Progenitor cell of endocrine pancreas (in vitro differentiated cells): ENCODE measurements around the gene NDUFS2. TPM values are rescaled to one million over a fixed set of nuclear protein-coding genes. Genes with fewer than 3 reads are reported as not detected.

Experiments
- DNase-seq: peaks from one replicate; pipeline ENCODE4 v3.0.0; 2021; ENCODE audit warnings: low spot score; ENCODE audit not compliant: unreplicated experiment
- H3K27ac Mint-ChIP-seq: 2 replicates; pipeline ENCODE4 v1.8.0; 2021; ENCODE audit warnings: mild to moderate bottlenecking, moderate library complexity, mixed read lengths
- H3K27me3 Mint-ChIP-seq: 2 replicates; pipeline ENCODE4 v1.8.0; 2021; ENCODE audit warnings: mixed read lengths
- H3K36me3 Mint-ChIP-seq: 2 replicates; pipeline ENCODE4 v1.8.0; 2022; ENCODE audit warnings: mixed read lengths; ENCODE audit not compliant: insufficient read depth
- H3K4me1 Mint-ChIP-seq: 2 replicates; pipeline ENCODE4 v1.8.0; 2021; ENCODE audit warnings: low read depth, mixed read lengths
- H3K4me3 Mint-ChIP-seq: 2 replicates; pipeline ENCODE4 v1.8.0; 2021; ENCODE audit warnings: low read depth, mild to moderate bottlenecking, moderate library complexity, mixed read lengths
- H3K9me3 Mint-ChIP-seq: 2 replicates; pipeline ENCODE4 v1.8.0; 2021; ENCODE audit warnings: low read depth, mixed read lengths
- CTCF ChIP-seq: fragments of 200-600 bp; sonication (generic); IDR thresholded peaks from one replicate; pipeline ENCODE4 v1.5.0; 2021; ENCODE audit warnings: antibody characterized with exemption, mild to moderate bottlenecking; ENCODE audit not compliant: unreplicated experiment
- total RNA-seq: library from RNA; stranded (reverse); gene quantifications from 2 replicates; pipeline ENCODE4 v1.2.1, GENCODE V29; 2021

Gene NDUFS2
- total RNA-seq, 1 donor from 2014 or later: 103 TPM

GRCh38 chr1:161218301-161219077, 16.3 kb downstream of the NDUFS2 start:
- Mint-ChIP-seq H3K4me1 (peaks cover 49% of the 10 kb centered on the region), H3K27ac (peak overlapping the region; percentile 94), H3K36me3 (peaks cover 13% of the 10 kb centered on the region), H3K4me3 (peak overlapping the region; percentile 16), H3K9me3 (no peaks in the 10 kb centered on the region), H3K27me3 (no peaks in the 10 kb centered on the region)
- DNase-seq: no peak
- no peak for TF ChIP-seq CTCF

- Mint-ChIP-seq H3K27ac (peak overlapping the region; percentile 94), H3K4me3 (no peak overlapping the region), H3K4me1 (peaks cover 57% of the 10 kb centered on the region), H3K36me3 (peaks cover 7% of the 10 kb centered on the region), H3K27me3 (no peaks in the 10 kb centered on the region), H3K9me3 (no peaks in the 10 kb centered on the region)
- no peak for DNase-seq
- no peak for TF ChIP-seq CTCF
These were observed 17.1 kb downstream of the NDUFS2 start for GRCh38 chr1:161219078-161219892.

GRCh38 chr1:161220002-161220401, 17.8 kb downstream of the NDUFS2 start:
- H3K27ac Mint-ChIP-seq: no peak overlapping the region
- DNase-seq: no peak
- no peaks in the 10 kb centered on the region for H3K27me3 Mint-ChIP-seq
- TF ChIP-seq CTCF: no peak
- peaks cover 3% of the 10 kb centered on the region for H3K36me3 Mint-ChIP-seq
- no peaks in the 10 kb centered on the region for H3K9me3 Mint-ChIP-seq
- peaks cover 60% of the 10 kb centered on the region for H3K4me1 Mint-ChIP-seq
- H3K4me3 Mint-ChIP-seq: no peak overlapping the region

- Mint-ChIP-seq H3K27me3 (no peaks in the 10 kb centered on the region), H3K4me3 (no peak overlapping the region), H3K4me1 (peaks cover 69% of the 10 kb centered on the region), H3K36me3 (peaks cover under 1% of the 10 kb centered on the region), H3K9me3 (no peaks in the 10 kb centered on the region), H3K27ac (no peak overlapping the region)
- DNase-seq: no peak
- TF ChIP-seq CTCF: no peak
These were observed 20.2 kb downstream of the NDUFS2 start for GRCh38 chr1:161222175-161223019.
